ENCODE results near the gene PACSIN3. TPM values are rescaled to one million over a fixed set of nuclear protein-coding genes. Genes with fewer than 3 reads are reported as not detected.

The PACSIN3 gene
- total RNA-seq, 1 donor from 2014 or later, result 17.0 TPM

- H3K4me3 Mint-ChIP-seq, result no peak overlapping the region
- no peaks in the 10 kb centered on the region for H3K36me3 Mint-ChIP-seq (ENCODE audit: low read depth)
- no peak overlapping the region for H3K27ac Mint-ChIP-seq
- intact Hi-C loops (cut with micrococcal nuclease), result no loop called here
- DNase-seq (ENCODE audit: low spot score), result no peak
- H3K27me3 Mint-ChIP-seq (ENCODE audit: insufficient read depth), result peaks cover 4% of the 10 kb centered on the region
- H3K9me3 Mint-ChIP-seq, result no peaks in the 10 kb centered on the region
- H3K4me1 Mint-ChIP-seq (ENCODE audit: low read depth), result no peaks in the 10 kb centered on the region
Measured at GRCh38 chr11:47132981-47133380, 53.3 kb downstream of the PACSIN3 start.

- intact Hi-C loops (cut with micrococcal nuclease), result no loop called here
- no peaks in the 10 kb centered on the region for H3K9me3 Mint-ChIP-seq
Measured at GRCh38 chr11:47132490-47132889, 53.7 kb downstream of the PACSIN3 start.

DNA sequence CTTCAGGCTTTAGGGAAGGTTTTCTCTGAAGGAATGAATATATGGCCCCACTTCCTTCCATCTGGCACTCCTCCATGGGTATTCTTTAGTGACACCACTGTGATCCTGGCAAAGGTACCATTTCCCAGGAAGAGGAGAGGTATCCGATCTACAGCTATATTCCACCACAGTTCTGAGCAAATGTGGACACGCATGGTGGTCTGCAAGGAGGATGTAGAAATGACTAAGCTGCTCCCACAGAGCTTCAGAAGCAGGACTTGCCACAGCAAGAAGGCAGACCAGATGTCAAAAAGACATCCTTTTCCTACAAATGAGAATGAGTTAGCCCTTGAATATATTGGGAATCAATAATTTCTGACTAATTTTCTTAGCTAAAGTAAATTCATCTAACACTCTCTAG, 55.1 kb downstream of the PACSIN3 start:
- intact Hi-C loops (cut with micrococcal nuclease), result no loop called here
- DNase-seq (ENCODE audit: low spot score), result no peak
- no peak overlapping the region for H3K4me3 Mint-ChIP-seq
- H3K4me1 Mint-ChIP-seq (ENCODE audit: low read depth), result no peaks in the 10 kb centered on the region
- no peak overlapping the region for H3K27ac Mint-ChIP-seq
- peaks cover 4% of the 10 kb centered on the region for H3K27me3 Mint-ChIP-seq (ENCODE audit: insufficient read depth)
- no peaks in the 10 kb centered on the region for H3K9me3 Mint-ChIP-seq
- no peaks in the 10 kb centered on the region for H3K36me3 Mint-ChIP-seq (ENCODE audit: low read depth)

More at GRCh38 chr11:47132490-47132889, 53.7 kb downstream of the PACSIN3 start:
- peaks cover 4% of the 10 kb centered on the region for H3K27me3 Mint-ChIP-seq (ENCODE audit: insufficient read depth)
- no peak for DNase-seq (ENCODE audit: low spot score)
- no peak overlapping the region for H3K27ac Mint-ChIP-seq
- no peak overlapping the region for H3K4me3 Mint-ChIP-seq
- H3K36me3 Mint-ChIP-seq (ENCODE audit: low read depth), result no peaks in the 10 kb centered on the region
- H3K4me1 Mint-ChIP-seq (ENCODE audit: low read depth), result no peaks in the 10 kb centered on the region

GRCh38 chr11:47130543-47130942, 55.7 kb downstream of the PACSIN3 start:
- intact Hi-C loops (cut with micrococcal nuclease), result no loop called here
- peaks cover 4% of the 10 kb centered on the region for H3K27me3 Mint-ChIP-seq (ENCODE audit: insufficient read depth)
- no peak for DNase-seq (ENCODE audit: low spot score)
- H3K4me1 Mint-ChIP-seq (ENCODE audit: low read depth), result no peaks in the 10 kb centered on the region
- H3K9me3 Mint-ChIP-seq, result no peaks in the 10 kb centered on the region
- H3K4me3 Mint-ChIP-seq, result no peak overlapping the region
- H3K27ac Mint-ChIP-seq, result no peak overlapping the region
- no peaks in the 10 kb centered on the region for H3K36me3 Mint-ChIP-seq (ENCODE audit: low read depth)

Other genes with a start within 250 kb of the PACSIN3 start
- 15.1 and 16.7 TPM in 2 replicates for gene CSTPP1, start 249.7 kb downstream of the PACSIN3 start, total RNA-seq
- 111 and 116 TPM in 2 replicates for gene ARFGAP2, start 9.6 kb downstream of the PACSIN3 start, total RNA-seq
- 134 and 142 TPM in 2 replicates for gene DDB2, start 28.5 kb upstream of the PACSIN3 start, total RNA-seq
- 31.8 and 33.8 TPM in 2 replicates for gene ACP2, start 62.4 kb upstream of the PACSIN3 start, total RNA-seq
- gene NR1H3, start 71.6 kb upstream of the PACSIN3 start, total RNA-seq, result 8.5 and 9.9 TPM in 2 replicates
- 75.9 and 85.2 TPM in 2 replicates for gene MADD, start 83.7 kb upstream of the PACSIN3 start, total RNA-seq
- gene MYBPC3, start 166.3 kb upstream of the PACSIN3 start, total RNA-seq, result not detected in 2 replicates
- gene SPI1, start 192.1 kb upstream of the PACSIN3 start, total RNA-seq, result not detected in 2 replicates
- gene SLC39A13, start 222.2 kb upstream of the PACSIN3 start, total RNA-seq, result 15.5 and 16.2 TPM in 2 replicates
- 219 and 222 TPM in 2 replicates for gene PSMC3, start 240.0 kb upstream of the PACSIN3 start, total RNA-seq

All from activated T-helper 1 cell treated with anti-CD3 and anti-CD28 coated beads, Interleukin-12 subunit alpha, Interleukin-12 subunit beta, Interleukin-2, Interleukin-4 antibody, amounts not matched to agents 30 ng/mL and 10 ng/mL and 1 ng/mL, durations not matched to agents 14 hours and 24 hours and 36 hours (primary cell).